ENCODE measurements around the gene SEH1L. TPM values are rescaled to one million over a fixed set of nuclear protein-coding genes. Genes with fewer than 3 reads are reported as not detected.

The SEH1L gene
- total and polyA plus RNA-seq, 2 donors (not counting 1 experiment from before 2014, with no cell fraction given) = 40.6 to 56.0 TPM

GRCh38 chr18:12908706-12909105 is 39.1 kb upstream of the SEH1L start:
- Histone ChIP-seq H3K4me2 (ENCODE audit: extremely low read depth, insufficient read depth, low read length) (no peak overlapping the region), H3K27me3 (ENCODE audit: control insufficient read depth, insufficient read depth, low read length) (no peaks in the 10 kb centered on the region), H3K9ac (ENCODE audit: insufficient read depth, low read length) (no peak overlapping the region), H3K27ac (ENCODE audit: insufficient read depth, low read length) (no peak overlapping the region), H3K36me3 (ENCODE audit: control insufficient read depth, insufficient read depth, low read length) (no peaks in the 10 kb centered on the region), H3K4me3 (replicated peaks in 1 of 4; ENCODE audit: control extremely low read depth in 1 of 4, insufficient read depth in 1 of 4, low read depth in 3 of 4, low read length in 4 of 4) (no peak overlapping the region), H3K9me3 (ENCODE audit: control insufficient read depth, insufficient read depth, low read depth, low read length) (no peaks in the 10 kb centered on the region), H4K20me1 (ENCODE audit: control insufficient read depth, extremely low read depth, insufficient read depth, low read length) (no peaks in the 10 kb centered on the region), H2AFZ (ENCODE audit: low read length) (no peak overlapping the region), H3K79me2 (ENCODE audit: control insufficient read depth, insufficient read depth, low read length) (no peaks in the 10 kb centered on the region), H3K4me1 (ENCODE audit: control insufficient read depth, extremely low read depth, insufficient read depth, low read length) (peaks cover 3% of the 10 kb centered on the region)
- no peak for TF ChIP-seq EZH2 (IDR thresholded peaks at IDR 0.05; ENCODE audit: low read length, missing control alignments)
- TF ChIP-seq, protein P1, sequence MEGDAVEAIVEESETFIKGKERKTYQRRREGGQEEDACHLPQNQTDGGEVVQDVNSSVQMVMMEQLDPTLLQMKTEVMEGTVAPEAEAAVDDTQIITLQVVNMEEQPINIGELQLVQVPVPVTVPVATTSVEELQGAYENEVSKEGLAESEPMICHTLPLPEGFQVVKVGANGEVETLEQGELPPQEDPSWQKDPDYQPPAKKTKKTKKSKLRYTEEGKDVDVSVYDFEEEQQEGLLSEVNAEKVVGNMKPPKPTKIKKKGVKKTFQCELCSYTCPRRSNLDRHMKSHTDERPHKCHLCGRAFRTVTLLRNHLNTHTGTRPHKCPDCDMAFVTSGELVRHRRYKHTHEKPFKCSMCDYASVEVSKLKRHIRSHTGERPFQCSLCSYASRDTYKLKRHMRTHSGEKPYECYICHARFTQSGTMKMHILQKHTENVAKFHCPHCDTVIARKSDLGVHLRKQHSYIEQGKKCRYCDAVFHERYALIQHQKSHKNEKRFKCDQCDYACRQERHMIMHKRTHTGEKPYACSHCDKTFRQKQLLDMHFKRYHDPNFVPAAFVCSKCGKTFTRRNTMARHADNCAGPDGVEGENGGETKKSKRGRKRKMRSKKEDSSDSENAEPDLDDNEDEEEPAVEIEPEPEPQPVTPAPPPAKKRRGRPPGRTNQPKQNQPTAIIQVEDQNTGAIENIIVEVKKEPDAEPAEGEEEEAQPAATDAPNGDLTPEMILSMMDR (conservative IDR thresholded peaks at IDR 0.05 in 1 of 2, IDR thresholded peaks at IDR 0.05 in 1 of 2; ENCODE audit: low read depth in 1 of 2, low read length in 2 of 2) = no peak
- DNase-seq (ENCODE audit: low read depth in 2 of 2) = peak; percentile 20 to 26

DNA sequence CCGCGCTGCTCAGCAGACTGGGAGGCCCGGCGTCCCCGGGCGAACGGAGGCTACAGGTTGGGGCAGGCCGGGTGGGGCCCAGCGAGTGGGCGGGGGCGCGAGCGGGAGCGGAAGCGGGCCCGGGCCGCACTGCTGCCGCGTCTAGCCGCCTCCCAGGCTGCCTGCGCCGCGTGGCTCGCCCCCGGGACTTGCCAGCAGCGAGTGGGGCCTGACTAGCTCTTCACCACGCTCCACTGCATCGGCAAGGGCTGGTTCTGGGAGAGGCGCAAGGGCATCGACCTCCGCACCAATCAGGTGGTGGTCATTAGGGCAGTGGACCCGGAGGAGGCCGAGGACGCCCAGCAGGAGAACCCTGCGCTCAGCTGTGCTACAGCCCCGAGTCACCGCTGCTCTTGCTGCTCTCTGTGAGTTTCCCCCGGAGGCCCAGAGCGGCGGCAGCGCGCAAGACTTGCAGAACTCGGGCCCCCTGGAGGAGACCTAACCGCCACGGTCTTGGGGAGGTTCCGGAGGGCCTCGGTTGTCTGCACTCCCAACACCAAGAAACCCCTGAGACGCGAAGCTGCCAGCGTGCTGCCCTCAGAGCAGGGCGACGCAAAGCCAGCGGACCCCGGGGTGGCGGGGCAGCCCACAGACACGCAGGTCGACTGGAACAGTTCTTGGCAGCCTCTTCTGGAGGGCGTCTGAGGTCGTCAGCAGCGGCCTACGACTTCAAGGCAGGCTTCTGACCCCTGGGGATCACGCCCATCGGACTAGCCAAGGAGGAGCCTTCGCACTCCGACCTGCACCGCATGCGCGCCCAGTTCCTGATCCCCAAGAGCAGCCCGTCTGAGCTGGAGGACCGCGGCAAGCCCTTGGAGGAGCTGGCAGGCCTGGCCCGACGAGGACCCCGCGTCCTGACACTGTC is 36.5 kb upstream of the SEH1L start:
- Histone ChIP-seq H3K4me3 (replicated peaks in 1 of 4; ENCODE audit: control extremely low read depth in 1 of 4, insufficient read depth in 1 of 4, low read depth in 3 of 4, low read length in 4 of 4) (no peak overlapping the region), H3K27ac (ENCODE audit: insufficient read depth, low read length) (no peak overlapping the region), H2AFZ (ENCODE audit: low read length) (peak overlapping the region; percentile 84), H3K36me3 (ENCODE audit: control insufficient read depth, insufficient read depth, low read length) (no peaks in the 10 kb centered on the region), H4K20me1 (ENCODE audit: control insufficient read depth, extremely low read depth, insufficient read depth, low read length) (no peaks in the 10 kb centered on the region), H3K4me2 (ENCODE audit: extremely low read depth, insufficient read depth, low read length) (peak overlapping the region; percentile 19), H3K9me3 (ENCODE audit: control insufficient read depth, insufficient read depth, low read depth, low read length) (no peaks in the 10 kb centered on the region), H3K79me2 (ENCODE audit: control insufficient read depth, insufficient read depth, low read length) (no peaks in the 10 kb centered on the region), H3K27me3 (ENCODE audit: control insufficient read depth, insufficient read depth, low read length) (no peaks in the 10 kb centered on the region), H3K9ac (ENCODE audit: insufficient read depth, low read length) (no peak overlapping the region), H3K4me1 (ENCODE audit: control insufficient read depth, extremely low read depth, insufficient read depth, low read length) (peaks cover 3% of the 10 kb centered on the region)
- peak; percentile 6 to 55 for DNase-seq (ENCODE audit: low read depth in 2 of 2)
- TF ChIP-seq, protein P1 (conservative IDR thresholded peaks at IDR 0.05 in 1 of 2, IDR thresholded peaks at IDR 0.05 in 1 of 2; ENCODE audit: low read depth in 1 of 2, low read length in 2 of 2) = no peak
- no peak for TF ChIP-seq EZH2 (IDR thresholded peaks at IDR 0.05; ENCODE audit: low read length, missing control alignments)

DNA sequence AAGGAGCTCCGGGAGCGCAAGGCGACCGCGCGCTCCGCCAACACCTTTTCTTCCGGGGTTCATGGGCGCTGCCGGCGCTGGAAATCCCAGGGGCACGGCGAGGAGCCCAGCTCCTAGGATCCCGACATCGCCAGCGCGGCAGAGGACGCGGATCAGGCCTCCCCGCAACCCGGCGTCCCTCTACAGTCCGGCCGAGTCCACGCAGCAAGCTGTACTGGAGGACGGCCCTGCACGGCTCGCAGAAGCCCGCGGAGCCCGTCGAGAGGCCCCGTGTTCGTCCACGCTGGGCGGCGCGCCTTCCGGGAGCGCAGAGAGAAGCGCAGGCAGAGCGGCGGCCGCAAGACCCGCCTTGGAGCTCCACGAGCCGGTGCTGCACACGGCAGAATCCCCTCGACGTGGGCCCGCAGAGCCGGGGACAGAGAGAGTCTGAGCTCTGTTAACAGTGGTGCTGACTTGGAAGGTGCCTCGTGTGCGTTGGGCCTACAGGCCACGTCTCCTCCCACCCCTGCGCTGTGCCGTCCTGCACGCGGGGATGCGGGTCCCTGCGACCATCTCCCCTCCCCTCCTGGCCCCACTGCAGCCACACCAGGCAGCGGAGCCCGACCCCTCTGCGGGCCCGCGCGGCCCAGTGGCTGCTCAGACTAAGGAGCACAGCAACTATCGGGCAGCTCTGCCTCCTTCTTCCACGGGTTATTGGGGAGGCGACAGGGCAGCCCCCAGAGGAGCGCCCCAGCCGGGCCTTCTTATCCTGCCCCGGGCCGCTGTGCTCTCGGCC is 35.7 kb upstream of the SEH1L start:
- Histone ChIP-seq H3K4me1 (ENCODE audit: control insufficient read depth, extremely low read depth, insufficient read depth, low read length) (peaks cover 2% of the 10 kb centered on the region), H3K4me2 (ENCODE audit: extremely low read depth, insufficient read depth, low read length) (no peak overlapping the region), H3K9ac (ENCODE audit: insufficient read depth, low read length) (no peak overlapping the region), H3K4me3 (replicated peaks in 1 of 4; ENCODE audit: control extremely low read depth in 1 of 4, insufficient read depth in 1 of 4, low read depth in 3 of 4, low read length in 4 of 4) (no peak overlapping the region), H2AFZ (ENCODE audit: low read length) (no peak overlapping the region), H3K36me3 (ENCODE audit: control insufficient read depth, insufficient read depth, low read length) (no peaks in the 10 kb centered on the region), H3K27me3 (ENCODE audit: control insufficient read depth, insufficient read depth, low read length) (no peaks in the 10 kb centered on the region), H3K9me3 (ENCODE audit: control insufficient read depth, insufficient read depth, low read depth, low read length) (no peaks in the 10 kb centered on the region), H3K27ac (ENCODE audit: insufficient read depth, low read length) (no peak overlapping the region), H3K79me2 (ENCODE audit: control insufficient read depth, insufficient read depth, low read length) (no peaks in the 10 kb centered on the region), H4K20me1 (ENCODE audit: control insufficient read depth, extremely low read depth, insufficient read depth, low read length) (no peaks in the 10 kb centered on the region)
- TF ChIP-seq EZH2 (IDR thresholded peaks at IDR 0.05; ENCODE audit: low read length, missing control alignments) = no peak
- TF ChIP-seq, protein P1 (conservative IDR thresholded peaks at IDR 0.05 in 1 of 2, IDR thresholded peaks at IDR 0.05 in 1 of 2; ENCODE audit: low read depth in 1 of 2, low read length in 2 of 2) = no peak
- DNase-seq (ENCODE audit: low read depth in 2 of 2) = no peak

Data from fibroblast of lung (primary cell).